Stomach (tissue), 4 donors: Measurements from ENCODE around the gene NUP62.

Experiments used
- CTCF ChIP-seq, 7 experiments: fragments of 450-650 bp in 4 of 7; fragments of 200-600 bp in 3 of 7; sonication (generic) in 3 of 7; IDR thresholded peaks; one replicate each; pipeline ENCODE4 v1.5.1; 2016 to 2019; ENCODE audit warnings: antibody characterized with exemption in 7 of 7, control low read depth in 2 of 7, mild to moderate bottlenecking in 1 of 7
- EP300 ChIP-seq: sonication (generic); formaldehyde crosslinking; IDR thresholded peaks from one replicate; pipeline ENCODE4 v1.6.1; 2017; ENCODE audit warnings: antibody characterized with exemption
- POLR2A ChIP-seq, 4 donors: fragments of 450-650 bp; IDR thresholded peaks; one replicate each; pipeline ENCODE4 v1.6.1; 2016; ENCODE audit warnings: antibody characterized with exemption in 4 of 4, control low read depth in 2 of 4, mild to moderate bottlenecking in 1 of 4, moderate library complexity in 1 of 4

- TF ChIP-seq POLR2A (IDR thresholded peaks at IDR 0.05) = no peak
- TF ChIP-seq EP300 = no peak
- TF ChIP-seq CTCF (IDR thresholded peaks at IDR 0.05) = no peak
These were observed 48.1 kb downstream of the NUP62 start for GRCh38 chr19:49881186-49881585.
